ENCODE results near the gene CASP1. TPM values are rescaled to one million over a fixed set of nuclear protein-coding genes. Genes with fewer than 3 reads are reported as not detected.

CASP1 gene
- total RNA-seq, 4 donors from 2014 or later, result 8.2 to 41.9 (median 16.6) TPM

GRCh38 chr11:105004021-105004420 lies 30.9 kb downstream of the CASP1 start:
- WGBS, 2 donors (ENCODE audit: low coverage in 1 of 2), result 69 to 74% methylated on average over 3 of the region's 3 CpGs
- in situ Hi-C loops (cut with MboI; ENCODE audit: low pct_ligation_motif_present in 1 of 4, low pct_unique_long_range_greater_than_20kb in 1 of 4, low sequenced_read_pairs in 3 of 4), result no loop called here
- no peak overlapping the region for H3K27ac ChIP-seq

GRCh38 chr11:105003151-105003550 lies 31.8 kb downstream of the CASP1 start:
- intact Hi-C loops (cut with DNase I; ENCODE audit: low total_unique reads), result no loop called here
- Histone ChIP-seq H3K4me3 (no peak overlapping the region), H3K27me3 (no peaks in the 10 kb centered on the region), H3K27ac (no peak overlapping the region), H3K36me3 (no peaks in the 10 kb centered on the region), H3K9me3 (no peaks in the 10 kb centered on the region), H3K4me1 (no peaks in the 10 kb centered on the region)
- TF ChIP-seq CTCF (IDR thresholded peaks at IDR 0.05) (no peak), POLR2AphosphoS5 (IDR thresholded peaks at IDR 0.05) (no peak), POLR2A (IDR thresholded peaks at IDR 0.05) (no peak), EP300 (IDR thresholded peaks at IDR 0.05; ENCODE audit: low read depth) (no peak)
- 78% methylated on average over 2 of the region's 2 CpGs; no CpG with 5 or more reads in 1 of the 2 donors for WGBS, 2 donors (ENCODE audit: low coverage in 1 of 2)
- in situ Hi-C loops (cut with MboI; ENCODE audit: low pct_ligation_motif_present in 1 of 4, low pct_unique_long_range_greater_than_20kb in 1 of 4, low sequenced_read_pairs in 3 of 4), result no loop called here
- DNase-seq, result no peak

More at GRCh38 chr11:105004021-105004420, 30.9 kb downstream of the CASP1 start:
- Histone ChIP-seq H3K27me3 (no peaks in the 10 kb centered on the region), H3K4me3 (no peak overlapping the region), H3K9me3 (no peaks in the 10 kb centered on the region), H3K36me3 (no peaks in the 10 kb centered on the region), H3K4me1 (no peaks in the 10 kb centered on the region)
- no peak for TF ChIP-seq POLR2A (IDR thresholded peaks at IDR 0.05)
- no peak for TF ChIP-seq CTCF (IDR thresholded peaks at IDR 0.05)
- TF ChIP-seq POLR2AphosphoS5 (IDR thresholded peaks at IDR 0.05), result no peak
- TF ChIP-seq EP300 (IDR thresholded peaks at IDR 0.05; ENCODE audit: low read depth), result no peak
- no peak for DNase-seq
- intact Hi-C loops (cut with DNase I; ENCODE audit: low total_unique reads), result no loop called here

- Histone ChIP-seq H3K27me3 (no peaks in the 10 kb centered on the region), H3K4me1 (no peaks in the 10 kb centered on the region), H3K36me3 (no peaks in the 10 kb centered on the region), H3K4me3 (no peak overlapping the region), H3K9me3 (no peaks in the 10 kb centered on the region), H3K27ac (no peak overlapping the region)
- in situ Hi-C loops (cut with MboI; ENCODE audit: low pct_ligation_motif_present in 1 of 4, low pct_unique_long_range_greater_than_20kb in 1 of 4, low sequenced_read_pairs in 3 of 4) (no loop called here), intact Hi-C loops (cut with DNase I; ENCODE audit: low total_unique reads) (no loop called here)
- TF ChIP-seq EP300 (IDR thresholded peaks at IDR 0.05; ENCODE audit: low read depth) (no peak), CTCF (IDR thresholded peaks at IDR 0.05) (peak; percentile 38 to 48 (median 46)), POLR2A (IDR thresholded peaks at IDR 0.05) (no peak), POLR2AphosphoS5 (IDR thresholded peaks at IDR 0.05) (no peak)
- WGBS, 2 donors (ENCODE audit: low coverage in 1 of 2), result 77 to 88% methylated on average over 7 of the region's 7 CpGs
- DNase-seq, result peak; percentile 29
These were observed 34.1 kb downstream of the CASP1 start for GRCh38 chr11:105000797-105001196.

- no peaks in the 10 kb centered on the region for H3K4me1 ChIP-seq
- no peak overlapping the region for H3K4me3 ChIP-seq
- H3K27me3 ChIP-seq, result no peaks in the 10 kb centered on the region
- in situ Hi-C loops (cut with MboI; ENCODE audit: low pct_ligation_motif_present in 1 of 4, low pct_unique_long_range_greater_than_20kb in 1 of 4, low sequenced_read_pairs in 3 of 4) (no loop called here), intact Hi-C loops (cut with DNase I; ENCODE audit: low total_unique reads) (no loop called here)
- 91% methylated on average over 5 of the region's 5 CpGs; no CpG with 5 or more reads in 1 of the 2 donors for WGBS, 2 donors (ENCODE audit: low coverage in 1 of 2)
- no peak for DNase-seq
- TF ChIP-seq EP300 (IDR thresholded peaks at IDR 0.05; ENCODE audit: low read depth) (no peak), POLR2AphosphoS5 (IDR thresholded peaks at IDR 0.05) (no peak), POLR2A (IDR thresholded peaks at IDR 0.05) (no peak), CTCF (IDR thresholded peaks at IDR 0.05) (no peak)
- no peaks in the 10 kb centered on the region for H3K9me3 ChIP-seq
- no peaks in the 10 kb centered on the region for H3K36me3 ChIP-seq
- H3K27ac ChIP-seq, result no peak overlapping the region
These were observed 34.8 kb downstream of the CASP1 start for GRCh38 chr11:105000167-105000566.

Data from transverse colon (tissue), 4 donors.